K562 (cell line): ENCODE data around the gene MKLN1. TPM values are rescaled to one million over a fixed set of nuclear protein-coding genes. Genes with fewer than 3 reads are reported as not detected.

ENCODE experiments used
- ARID4B ChIP-seq: sonication (generic); formaldehyde crosslinking; IDR thresholded peaks from 2 replicates; pipeline ENCODE4 v1.8.0; 2022; ENCODE audit warnings: mild to moderate bottlenecking, missing genetic modification reagents
- CTBP1 ChIP-seq: fragments of 450-650 bp; IDR thresholded peaks from 2 replicates; pipeline ENCODE4 v1.6.1; 2016; ENCODE audit warnings: borderline replicate concordance
- ELF4 ChIP-seq: fragments of 450-650 bp; formaldehyde crosslinking; IDR thresholded peaks from 2 replicates; pipeline ENCODE4 v1.4.0; 2022; ENCODE audit warnings: missing genetic modification characterization
- FOXJ3 ChIP-seq: sonication (generic); formaldehyde crosslinking; IDR thresholded peaks from 2 replicates; pipeline ENCODE4 v1.4.0; 2020; ENCODE audit warnings: mild to moderate bottlenecking, missing genetic modification reagents
- IRF9 ChIP-seq: fragments of 450-650 bp; IDR thresholded peaks from 2 replicates; pipeline ENCODE4 v1.6.1; 2016; ENCODE audit warnings: missing biosample characterization, missing genetic modification characterization
- JUNB ChIP-seq: fragments of 450-650 bp; formaldehyde crosslinking; conservative IDR thresholded peaks from 2 replicates; pipeline ENCODE4 v1.4.0; 2020; ENCODE audit warnings: mild to moderate bottlenecking
- TBP ChIP-seq: optimal IDR thresholded peaks from 2 replicates; pipeline ENCODE3; 2011; ENCODE audit warnings: low read depth, low read length, improper control_type of control experiment
- ZC3H11A ChIP-seq: IDR thresholded peaks from 2 replicates; pipeline ENCODE4 v1.6.1; 2012; ENCODE audit warnings: low read depth, low read length, improper control_type of control experiment
- ZNF551 ChIP-seq: fragments of 250-450 bp; sonication (Bioruptor Pico); IDR thresholded peaks from 2 replicates; pipeline ENCODE4 v1.5.0; 2021; ENCODE audit warnings: mild to moderate bottlenecking, moderate library complexity
- polyA plus RNA-seq, 8 experiments: library from polyadenylated mRNA; depleted of rRNA in 4 of 8; stranded (reverse) in 5 of 8; unstranded in 3 of 8; fragments of >200 nt; fragmentation: Nextera tagmentation in 2 of 8; fragmentation: Illumina TruSeq in 1 of 8; extraction: Ambion mirVana in 2 of 8; extraction: Trizol in 1 of 8; gene quantifications; 2 replicates each; pipeline versions ENCODE4 v1.2.1 to v1.2.3, GENCODE V29; 2011 to 2014; ENCODE audit warnings: inconsistent platforms in 1 of 8, missing spikeins in 1 of 8
- total RNA-seq, 7 experiments: library from RNA; depleted of rRNA in 6 of 7; stranded (reverse); fragments of >200 nt in 6 of 7; fragmentation: Illumina TruSeq in 2 of 7; extraction: Trizol in 2 of 7; gene quantifications; 2 replicates each; pipeline versions ENCODE4 v1.2.1 to v1.2.3, GENCODE V29; 2011 to 2021; ENCODE audit warnings: low replicate concordance in 1 of 7
- TF ChIP-seq, protein P1 (sequence below): fragments of 450-650 bp; IDR thresholded peaks from 2 replicates; pipeline ENCODE4 v1.6.1; 2016; ENCODE audit warnings: mild to moderate bottlenecking, moderate library complexity

Gene MKLN1
- total and polyA plus RNA-seq, 9 of the 15 experiments (the other 6 are each of a cell fraction or from before 2014, with no cell fraction given): 18.6 to 80.4 (median 56.0) TPM

DNA sequence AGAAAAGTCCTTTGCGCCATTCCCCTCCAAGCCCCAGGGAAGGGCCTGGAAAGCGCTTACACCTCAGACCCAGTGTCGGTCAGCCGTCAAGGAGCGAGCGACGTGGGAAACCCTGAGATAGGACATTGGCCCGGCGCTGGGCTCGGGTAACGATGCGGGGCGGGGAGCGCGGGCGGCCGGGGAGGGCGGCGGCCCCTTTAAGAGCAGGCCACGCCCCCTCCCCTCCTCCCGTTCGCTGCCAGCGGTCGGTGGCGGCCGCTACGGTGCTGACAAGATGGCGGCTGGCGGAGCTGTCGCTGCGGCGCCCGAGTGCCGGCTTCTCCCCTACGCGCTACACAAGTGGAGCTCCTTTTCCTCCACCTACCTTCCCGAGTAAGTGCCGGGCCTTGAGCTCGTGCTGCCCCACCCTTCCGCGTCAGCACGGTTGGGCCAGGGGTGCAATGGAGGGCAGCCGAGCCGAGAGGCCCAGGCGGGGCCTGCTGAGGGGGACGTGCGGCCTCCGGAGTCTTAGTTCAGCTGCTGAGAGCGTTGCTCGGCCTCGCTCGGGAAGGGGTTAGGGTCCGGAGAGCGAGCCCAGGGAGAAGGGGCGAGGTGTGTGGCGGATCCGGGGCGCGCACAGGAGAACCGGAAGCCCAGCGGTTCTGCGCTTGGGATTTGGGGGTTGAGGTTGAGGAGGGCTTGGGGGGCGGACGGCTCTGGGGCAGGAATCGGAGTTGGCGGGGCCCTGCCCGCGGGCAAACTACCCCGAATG is at the start of gene MKLN1 (continued):
- TF ChIP-seq, protein P1, sequence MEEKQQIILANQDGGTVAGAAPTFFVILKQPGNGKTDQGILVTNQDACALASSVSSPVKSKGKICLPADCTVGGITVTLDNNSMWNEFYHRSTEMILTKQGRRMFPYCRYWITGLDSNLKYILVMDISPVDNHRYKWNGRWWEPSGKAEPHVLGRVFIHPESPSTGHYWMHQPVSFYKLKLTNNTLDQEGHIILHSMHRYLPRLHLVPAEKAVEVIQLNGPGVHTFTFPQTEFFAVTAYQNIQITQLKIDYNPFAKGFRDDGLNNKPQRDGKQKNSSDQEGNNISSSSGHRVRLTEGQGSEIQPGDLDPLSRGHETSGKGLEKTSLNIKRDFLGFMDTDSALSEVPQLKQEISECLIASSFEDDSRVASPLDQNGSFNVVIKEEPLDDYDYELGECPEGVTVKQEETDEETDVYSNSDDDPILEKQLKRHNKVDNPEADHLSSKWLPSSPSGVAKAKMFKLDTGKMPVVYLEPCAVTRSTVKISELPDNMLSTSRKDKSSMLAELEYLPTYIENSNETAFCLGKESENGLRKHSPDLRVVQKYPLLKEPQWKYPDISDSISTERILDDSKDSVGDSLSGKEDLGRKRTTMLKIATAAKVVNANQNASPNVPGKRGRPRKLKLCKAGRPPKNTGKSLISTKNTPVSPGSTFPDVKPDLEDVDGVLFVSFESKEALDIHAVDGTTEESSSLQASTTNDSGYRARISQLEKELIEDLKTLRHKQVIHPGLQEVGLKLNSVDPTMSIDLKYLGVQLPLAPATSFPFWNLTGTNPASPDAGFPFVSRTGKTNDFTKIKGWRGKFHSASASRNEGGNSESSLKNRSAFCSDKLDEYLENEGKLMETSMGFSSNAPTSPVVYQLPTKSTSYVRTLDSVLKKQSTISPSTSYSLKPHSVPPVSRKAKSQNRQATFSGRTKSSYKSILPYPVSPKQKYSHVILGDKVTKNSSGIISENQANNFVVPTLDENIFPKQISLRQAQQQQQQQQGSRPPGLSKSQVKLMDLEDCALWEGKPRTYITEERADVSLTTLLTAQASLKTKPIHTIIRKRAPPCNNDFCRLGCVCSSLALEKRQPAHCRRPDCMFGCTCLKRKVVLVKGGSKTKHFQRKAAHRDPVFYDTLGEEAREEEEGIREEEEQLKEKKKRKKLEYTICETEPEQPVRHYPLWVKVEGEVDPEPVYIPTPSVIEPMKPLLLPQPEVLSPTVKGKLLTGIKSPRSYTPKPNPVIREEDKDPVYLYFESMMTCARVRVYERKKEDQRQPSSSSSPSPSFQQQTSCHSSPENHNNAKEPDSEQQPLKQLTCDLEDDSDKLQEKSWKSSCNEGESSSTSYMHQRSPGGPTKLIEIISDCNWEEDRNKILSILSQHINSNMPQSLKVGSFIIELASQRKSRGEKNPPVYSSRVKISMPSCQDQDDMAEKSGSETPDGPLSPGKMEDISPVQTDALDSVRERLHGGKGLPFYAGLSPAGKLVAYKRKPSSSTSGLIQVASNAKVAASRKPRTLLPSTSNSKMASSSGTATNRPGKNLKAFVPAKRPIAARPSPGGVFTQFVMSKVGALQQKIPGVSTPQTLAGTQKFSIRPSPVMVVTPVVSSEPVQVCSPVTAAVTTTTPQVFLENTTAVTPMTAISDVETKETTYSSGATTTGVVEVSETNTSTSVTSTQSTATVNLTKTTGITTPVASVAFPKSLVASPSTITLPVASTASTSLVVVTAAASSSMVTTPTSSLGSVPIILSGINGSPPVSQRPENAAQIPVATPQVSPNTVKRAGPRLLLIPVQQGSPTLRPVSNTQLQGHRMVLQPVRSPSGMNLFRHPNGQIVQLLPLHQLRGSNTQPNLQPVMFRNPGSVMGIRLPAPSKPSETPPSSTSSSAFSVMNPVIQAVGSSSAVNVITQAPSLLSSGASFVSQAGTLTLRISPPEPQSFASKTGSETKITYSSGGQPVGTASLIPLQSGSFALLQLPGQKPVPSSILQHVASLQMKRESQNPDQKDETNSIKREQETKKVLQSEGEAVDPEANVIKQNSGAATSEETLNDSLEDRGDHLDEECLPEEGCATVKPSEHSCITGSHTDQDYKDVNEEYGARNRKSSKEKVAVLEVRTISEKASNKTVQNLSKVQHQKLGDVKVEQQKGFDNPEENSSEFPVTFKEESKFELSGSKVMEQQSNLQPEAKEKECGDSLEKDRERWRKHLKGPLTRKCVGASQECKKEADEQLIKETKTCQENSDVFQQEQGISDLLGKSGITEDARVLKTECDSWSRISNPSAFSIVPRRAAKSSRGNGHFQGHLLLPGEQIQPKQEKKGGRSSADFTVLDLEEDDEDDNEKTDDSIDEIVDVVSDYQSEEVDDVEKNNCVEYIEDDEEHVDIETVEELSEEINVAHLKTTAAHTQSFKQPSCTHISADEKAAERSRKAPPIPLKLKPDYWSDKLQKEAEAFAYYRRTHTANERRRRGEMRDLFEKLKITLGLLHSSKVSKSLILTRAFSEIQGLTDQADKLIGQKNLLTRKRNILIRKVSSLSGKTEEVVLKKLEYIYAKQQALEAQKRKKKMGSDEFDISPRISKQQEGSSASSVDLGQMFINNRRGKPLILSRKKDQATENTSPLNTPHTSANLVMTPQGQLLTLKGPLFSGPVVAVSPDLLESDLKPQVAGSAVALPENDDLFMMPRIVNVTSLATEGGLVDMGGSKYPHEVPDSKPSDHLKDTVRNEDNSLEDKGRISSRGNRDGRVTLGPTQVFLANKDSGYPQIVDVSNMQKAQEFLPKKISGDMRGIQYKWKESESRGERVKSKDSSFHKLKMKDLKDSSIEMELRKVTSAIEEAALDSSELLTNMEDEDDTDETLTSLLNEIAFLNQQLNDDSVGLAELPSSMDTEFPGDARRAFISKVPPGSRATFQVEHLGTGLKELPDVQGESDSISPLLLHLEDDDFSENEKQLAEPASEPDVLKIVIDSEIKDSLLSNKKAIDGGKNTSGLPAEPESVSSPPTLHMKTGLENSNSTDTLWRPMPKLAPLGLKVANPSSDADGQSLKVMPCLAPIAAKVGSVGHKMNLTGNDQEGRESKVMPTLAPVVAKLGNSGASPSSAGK: no peak
- TF ChIP-seq ZC3H11A: no peak
- no peak for TF ChIP-seq ZNF551 (CRISPR knock-in tag)
- no peak for TF ChIP-seq IRF9
- TF ChIP-seq FOXJ3 (CRISPR knock-in tag): no peak
- TF ChIP-seq ARID4B (CRISPR knock-in tag): peak; percentile 92
- TF ChIP-seq JUNB (CRISPR knock-in tag): 0 out of 2 replicates have a peak, but pooled peaks have one; percentile 5
- TF ChIP-seq TBP: peak; percentile 94
- no peak for TF ChIP-seq ELF4
- TF ChIP-seq CTBP1: peak; percentile 72
